GM18526 (cell line): Measurements from ENCODE around the gene POLR1D.
A peak's percentile ranks its signal among the peaks of the same experiment; 100 is the strongest.

Experiments used
- POLR2A ChIP-seq: IDR thresholded peaks from 3 replicates; pipeline ENCODE4 v1.6.1; 2011; ENCODE audit not compliant: insufficient read length; ENCODE audit errors: extremely low read depth

POLR1D gene, protein sequence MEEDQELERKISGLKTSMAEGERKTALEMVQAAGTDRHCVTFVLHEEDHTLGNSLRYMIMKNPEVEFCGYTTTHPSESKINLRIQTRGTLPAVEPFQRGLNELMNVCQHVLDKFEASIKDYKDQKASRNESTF

DNA sequence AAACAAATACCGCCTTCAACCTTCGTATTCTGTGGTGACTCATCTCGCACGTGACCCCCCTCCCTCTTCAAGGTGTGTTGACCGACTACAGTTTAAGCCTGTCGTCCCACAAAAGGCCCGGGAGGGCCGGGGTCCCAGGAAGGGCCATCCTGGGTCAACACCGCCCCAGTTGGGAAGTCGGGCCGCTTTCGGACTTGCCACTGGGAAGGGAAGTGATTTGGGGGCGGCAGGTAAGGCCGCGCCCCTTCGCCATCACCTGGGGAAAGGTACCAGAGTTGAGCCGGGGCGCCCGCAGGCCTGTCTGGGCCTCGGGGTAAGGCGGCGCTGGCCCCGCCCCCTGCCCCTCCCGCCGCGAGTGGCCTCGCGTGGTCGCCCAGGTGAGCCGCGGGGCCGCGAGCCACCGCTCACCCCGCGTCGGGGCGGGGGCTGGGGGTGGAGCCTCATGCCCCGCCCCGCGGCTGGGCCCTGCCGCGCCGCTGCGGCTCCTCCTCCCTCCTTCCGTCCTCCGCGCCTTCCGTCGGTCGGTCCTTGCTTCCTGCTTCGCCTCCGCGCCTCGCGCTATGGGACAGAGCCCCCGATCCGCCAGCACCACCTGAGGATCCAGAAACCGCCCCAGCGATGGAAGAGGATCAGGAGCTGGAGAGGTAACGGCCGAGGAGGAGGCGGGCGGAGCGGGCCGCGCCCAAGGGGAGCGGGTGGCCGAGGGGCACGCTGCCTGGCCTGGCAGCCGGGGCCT lies at the start of gene POLR1D:
POLR1D (plus strand) TSS at position 527 of the 736 bp plus-strand sequence; CDS start at position 619, 92 bp downstream.
- peak; percentile 91 for TF ChIP-seq POLR2A

DNA sequence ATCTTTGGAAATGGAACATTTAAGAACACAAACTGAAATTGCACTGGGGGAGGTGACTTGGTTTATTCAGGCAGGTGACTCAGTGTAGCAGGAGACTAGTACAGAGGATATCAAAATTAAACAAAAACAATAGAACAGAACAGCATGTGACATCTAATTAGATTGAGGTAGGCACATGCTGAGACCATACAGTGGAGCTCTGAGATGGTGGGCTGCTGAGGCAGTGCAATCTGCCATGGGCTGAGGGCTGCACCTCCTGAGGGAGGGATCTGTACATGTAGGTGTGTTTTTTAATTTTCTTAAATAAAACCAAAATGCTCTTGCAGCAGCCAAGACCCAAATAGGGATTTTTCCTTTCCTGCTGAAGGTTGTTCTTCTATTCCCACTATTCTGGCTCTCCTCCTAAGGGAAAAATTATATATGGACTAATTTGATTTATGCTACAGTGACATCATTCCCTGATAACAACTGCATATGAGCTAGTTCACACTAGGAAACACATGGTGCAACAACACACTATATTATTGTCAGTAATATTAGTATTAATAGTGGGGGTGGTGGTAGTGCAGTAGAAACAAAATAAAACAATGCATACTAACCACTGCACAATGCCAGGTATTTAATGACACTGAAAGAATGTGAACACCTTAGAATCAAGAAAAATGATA lies 49.3 kb upstream of the POLR1D start:
- TF ChIP-seq POLR2A: no peak

DNA sequence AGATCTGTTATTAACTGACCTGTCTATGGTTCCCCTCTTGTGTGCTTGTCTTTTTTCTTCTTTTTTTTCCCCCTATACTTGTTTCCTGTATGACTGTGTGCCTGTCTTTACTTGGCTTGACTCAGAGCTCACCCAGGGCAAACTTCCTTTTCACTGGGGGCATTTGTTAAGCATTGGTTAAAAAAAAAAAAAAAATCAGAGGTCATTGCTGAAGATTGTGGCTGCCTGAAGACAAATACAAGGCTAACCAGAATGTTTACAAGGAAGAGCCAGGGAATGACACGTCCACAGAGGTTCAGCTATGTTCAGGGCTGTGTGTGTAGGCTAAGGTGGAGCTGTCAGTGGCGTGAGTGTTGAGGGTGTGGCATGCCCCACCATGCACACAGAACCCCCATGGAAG lies 48.4 kb upstream of the POLR1D start:
- no peak for TF ChIP-seq POLR2A

DNA sequence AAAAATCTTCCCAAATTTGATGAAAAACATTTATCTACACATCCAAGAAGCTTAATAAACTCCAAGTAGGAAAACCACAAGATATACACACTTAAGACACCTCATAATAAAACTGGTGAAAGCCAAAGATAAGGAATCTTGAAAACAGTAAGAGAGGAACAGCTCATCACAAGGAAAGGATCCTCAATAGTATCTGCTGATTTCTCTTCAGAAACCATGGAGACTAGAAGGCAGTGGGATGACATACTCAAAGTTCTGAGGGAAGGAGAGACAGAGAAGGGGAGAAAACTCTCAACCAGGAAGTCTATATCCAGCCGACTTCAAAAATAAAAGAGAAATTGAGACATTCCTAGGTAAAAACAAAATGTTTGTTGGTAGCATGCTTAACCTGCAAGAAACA lies 47.0 kb upstream of the POLR1D start:
- no peak for TF ChIP-seq POLR2A

DNA sequence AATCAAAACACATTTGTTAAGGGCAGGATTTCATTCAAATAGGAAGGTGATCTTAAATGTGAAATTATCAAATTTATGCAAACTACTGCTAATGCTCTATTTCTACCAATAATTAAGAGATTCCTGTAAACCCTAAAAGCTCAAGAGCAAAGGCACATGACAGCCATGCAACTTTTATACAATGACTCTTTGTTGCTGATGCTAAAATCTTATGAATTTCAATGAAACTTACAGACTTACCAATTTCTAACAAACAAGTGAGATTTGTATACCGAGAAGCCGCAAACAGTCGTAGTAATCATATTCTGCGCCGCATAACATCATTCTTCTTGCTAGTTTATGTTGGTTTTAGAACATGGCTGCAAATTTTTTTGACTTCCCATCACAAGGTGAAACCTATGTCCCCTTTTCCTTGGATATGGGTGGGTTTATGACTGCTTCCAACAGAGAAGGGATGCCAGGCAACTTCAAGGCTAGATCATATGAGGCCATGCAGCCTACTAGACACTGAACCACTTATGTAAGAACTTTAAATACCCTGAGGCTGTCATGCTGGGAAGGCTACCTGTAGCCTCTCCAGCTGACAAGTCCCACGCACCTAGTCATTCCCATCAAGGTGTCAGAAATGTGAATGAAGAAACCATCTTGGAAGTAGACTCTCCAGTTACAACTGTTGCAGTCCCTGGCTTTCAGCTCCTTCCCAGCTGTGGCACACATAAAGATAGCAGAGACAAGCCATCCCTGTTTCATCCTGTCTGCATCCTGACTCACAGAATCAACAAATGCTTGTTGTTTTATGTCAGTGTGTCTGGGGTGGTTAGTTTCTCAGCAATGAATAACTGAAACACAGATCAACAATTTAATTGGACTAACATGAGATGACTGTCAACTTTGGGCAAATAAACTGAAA lies 43.3 kb upstream of the POLR1D start:
- TF ChIP-seq POLR2A: no peak

DNA sequence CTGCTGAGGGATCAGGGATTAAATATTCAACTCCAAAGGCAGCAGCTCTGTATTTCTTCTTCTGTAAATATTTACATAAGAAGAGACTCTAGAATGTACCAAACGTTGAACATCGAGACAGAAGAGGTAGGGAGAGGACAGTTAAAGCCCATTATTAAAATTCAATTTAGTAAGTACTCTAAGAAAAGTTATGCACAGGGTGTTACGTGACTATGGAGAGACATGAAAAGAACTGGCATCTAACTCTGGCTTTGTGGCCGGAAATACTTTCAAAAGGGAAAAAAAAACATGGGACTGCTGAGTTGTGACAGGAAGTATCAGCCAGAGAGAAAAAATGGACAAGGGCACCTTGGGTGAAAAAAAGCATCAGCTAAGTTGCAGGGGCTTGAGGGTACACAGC lies 38.0 kb upstream of the POLR1D start:
- no peak for TF ChIP-seq POLR2A

DNA sequence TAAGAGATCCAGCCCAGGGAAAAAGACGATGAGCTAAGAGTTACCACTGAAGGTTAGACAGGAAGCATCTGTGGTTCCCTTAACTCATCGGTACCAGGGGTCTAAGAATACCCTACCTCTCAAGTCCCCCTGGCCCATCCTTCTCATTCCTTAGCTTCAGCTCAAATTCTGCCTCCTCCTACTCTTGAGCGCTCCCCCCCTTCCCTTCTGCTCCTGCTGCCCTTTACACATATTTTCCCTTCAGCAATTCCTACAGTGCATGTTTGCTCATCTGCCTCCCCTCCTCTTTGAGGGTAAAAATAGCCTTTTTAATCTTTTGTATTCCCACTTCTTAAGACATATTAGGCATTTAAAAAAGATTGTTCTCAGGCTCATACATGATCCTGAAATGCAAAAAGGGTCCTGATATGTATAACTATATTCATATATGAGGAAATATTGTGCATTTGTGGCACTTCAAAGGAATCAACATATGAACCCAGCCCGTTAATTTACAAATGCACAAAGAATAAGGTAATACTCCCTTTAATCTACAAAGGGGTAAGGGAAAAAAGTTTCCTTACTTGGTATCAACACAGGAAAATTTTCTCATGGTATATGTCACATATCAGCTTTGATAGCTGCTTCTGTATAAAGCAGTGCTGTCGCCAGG lies 34.5 kb upstream of the POLR1D start:
- no peak for TF ChIP-seq POLR2A

DNA sequence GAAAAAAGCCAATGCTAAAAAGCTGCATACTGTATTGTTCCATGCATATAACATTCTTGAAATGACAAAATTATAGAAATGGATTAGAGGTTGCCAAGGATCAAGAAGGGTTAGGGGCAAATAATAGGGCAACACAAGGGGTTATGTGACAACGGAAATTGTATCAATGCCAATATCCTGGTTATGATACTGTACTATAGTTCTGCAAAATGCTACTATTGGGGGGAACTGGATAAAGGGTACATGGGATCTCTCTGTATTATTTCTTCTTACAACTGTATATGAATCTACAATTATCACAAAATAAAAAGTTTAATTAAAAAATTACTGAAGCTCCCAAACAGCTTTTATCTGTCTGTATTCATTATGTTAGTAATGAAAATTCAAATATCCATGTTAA lies 33.3 kb upstream of the POLR1D start:
- TF ChIP-seq POLR2A: no peak

DNA sequence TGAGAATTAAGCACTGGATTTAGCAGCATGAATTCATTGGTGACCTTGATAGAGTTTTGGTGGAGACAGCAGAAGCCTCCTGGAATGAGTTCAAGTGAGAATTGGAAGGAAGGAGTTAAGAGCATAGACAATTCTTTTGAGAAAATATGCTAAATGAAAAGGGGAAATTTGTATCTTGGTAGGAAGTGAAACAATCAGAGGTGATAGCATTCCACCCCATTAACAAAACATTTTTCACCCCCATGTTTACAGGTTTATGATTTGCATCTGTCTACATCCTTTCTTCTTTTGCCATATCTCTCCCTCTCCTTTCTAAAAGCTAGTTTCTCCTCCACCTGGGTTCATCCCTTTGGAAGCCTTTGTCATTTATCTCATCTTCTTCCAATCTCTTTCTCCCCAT lies 28.8 kb upstream of the POLR1D start:
- TF ChIP-seq POLR2A: no peak

DNA sequence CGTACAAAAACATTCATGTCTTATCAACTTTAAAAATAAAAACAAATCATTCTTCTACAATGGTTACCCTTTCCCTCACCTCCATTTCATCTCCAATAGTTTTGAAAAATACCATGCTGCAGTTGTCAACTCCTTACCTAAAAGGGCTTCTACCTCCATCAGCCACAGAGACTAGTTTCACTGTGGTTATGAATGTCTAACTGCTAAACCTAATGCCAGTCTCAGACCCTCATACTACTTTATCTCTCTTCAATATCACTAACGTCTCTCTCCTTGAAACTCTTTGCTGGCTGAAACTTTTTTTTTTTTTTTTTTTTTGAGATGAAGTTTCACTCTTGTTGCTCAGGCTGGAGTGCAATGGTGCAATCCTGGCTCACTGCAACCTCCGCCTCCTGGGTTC lies 28.4 kb upstream of the POLR1D start:
- TF ChIP-seq POLR2A: no peak

DNA sequence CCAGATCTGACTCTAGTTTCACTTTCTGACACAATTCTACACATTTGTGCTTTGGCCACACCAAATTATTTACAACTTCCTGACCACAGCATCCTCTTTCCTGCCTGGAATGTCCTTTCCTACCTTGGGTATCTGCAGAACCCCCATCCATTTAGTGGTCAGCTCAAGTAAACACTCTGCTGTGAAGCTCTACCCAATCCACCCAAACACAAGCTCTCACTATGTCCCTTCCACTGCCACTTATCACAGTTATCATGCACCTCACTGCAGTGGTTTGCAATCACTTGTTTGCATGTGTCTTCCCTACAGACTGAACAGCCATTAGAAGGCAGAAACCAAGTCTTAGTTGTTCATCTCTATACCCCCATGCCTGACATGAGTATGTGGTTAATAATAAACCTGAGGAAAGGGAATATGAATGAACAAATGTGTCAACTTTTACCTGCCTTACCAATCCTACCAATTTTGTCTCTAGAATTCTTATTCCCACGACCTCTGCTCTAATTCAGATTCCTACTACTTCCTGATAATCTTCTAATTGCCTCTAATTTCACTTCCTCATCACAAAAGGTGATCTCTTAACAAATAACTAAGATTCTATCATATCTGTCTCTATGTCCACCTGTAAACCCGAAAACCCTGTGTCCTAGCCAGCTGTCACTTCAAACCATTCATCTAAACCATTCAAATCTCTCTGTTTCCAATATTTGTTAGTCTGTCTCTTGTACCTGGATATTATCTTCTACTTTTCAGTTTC lies 26.5 kb upstream of the POLR1D start:
- TF ChIP-seq POLR2A: no peak

DNA sequence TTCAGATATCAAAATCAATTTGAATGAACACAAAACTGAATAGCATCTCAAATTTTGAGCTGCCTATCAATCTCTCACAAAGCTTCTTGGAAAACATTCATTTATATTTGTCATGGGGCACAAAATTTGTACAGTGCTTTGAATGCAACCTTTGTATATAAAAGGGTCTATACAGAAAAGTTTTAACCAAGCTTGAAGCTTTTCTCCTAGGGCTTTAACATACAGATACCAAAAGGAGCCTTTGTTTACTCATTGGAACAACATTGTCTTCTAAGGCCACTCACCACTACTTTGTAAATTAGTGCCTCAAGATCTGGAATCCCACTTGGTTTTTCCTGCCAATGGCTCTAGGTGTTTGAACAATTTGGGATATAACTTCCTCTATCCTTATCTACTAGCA lies 22.6 kb upstream of the POLR1D start:
- TF ChIP-seq POLR2A: no peak

DNA sequence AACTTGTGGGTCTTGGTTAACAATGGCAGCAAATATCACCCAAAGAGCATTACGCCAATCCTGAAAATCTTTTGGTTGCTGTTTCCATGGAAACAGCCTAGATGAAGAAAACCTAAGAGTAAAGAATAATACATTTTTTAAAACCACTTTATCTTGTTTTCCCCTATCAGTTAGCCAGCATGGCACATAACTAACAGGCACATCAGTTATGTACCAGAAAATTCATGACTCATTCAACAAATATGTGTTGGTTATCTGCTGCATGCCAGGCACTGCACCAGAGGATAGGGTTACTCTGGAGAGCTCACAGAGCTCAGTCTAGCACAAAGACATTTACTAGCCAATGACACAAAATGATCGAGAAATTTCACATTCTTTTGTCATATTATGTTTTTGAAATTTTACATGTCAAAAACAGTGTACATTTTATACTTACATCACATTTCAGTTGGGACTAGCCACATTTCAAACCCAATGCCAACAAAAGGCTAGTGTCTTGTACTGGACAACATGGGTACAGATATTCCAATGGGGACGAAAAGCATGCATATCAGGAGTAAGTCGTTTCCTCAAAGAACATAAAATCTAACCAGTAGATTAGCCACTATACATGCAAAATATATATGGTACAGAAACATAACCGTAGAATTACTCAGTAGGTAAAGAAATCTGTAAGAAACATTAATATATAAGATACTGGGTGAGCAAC lies 21.7 kb upstream of the POLR1D start:
- TF ChIP-seq POLR2A: no peak

DNA sequence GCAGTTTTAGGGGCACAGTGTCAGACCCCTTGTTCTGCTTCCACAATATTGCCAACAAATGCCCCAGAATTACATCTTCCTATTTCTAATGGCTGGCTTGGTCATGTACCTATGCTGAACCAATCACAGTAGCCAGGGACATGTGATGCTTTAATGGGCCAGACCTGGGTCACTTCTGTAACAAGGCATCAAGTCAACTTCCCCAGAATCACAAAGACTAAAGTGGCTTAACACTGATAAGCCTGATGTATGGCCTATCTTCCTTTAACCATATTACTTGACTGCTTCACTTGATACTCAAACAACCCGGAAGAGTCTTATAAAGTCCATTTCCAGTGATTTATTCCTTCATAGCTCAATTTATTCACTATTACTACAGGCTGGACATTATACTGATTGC lies 21.0 kb upstream of the POLR1D start:
- TF ChIP-seq POLR2A: no peak
